GM12872 (cell line): ENCODE results near the gene CORIN.

Experiments used
- TF ChIP-seq, protein P1 (sequence below): IDR thresholded peaks from 3 replicates; pipeline ENCODE4 v1.5.1; 2011; ENCODE audit warnings: low read depth, mild to moderate bottlenecking, low read length, moderate library complexity; ENCODE audit not compliant: insufficient read depth

Gene CORIN

DNA sequence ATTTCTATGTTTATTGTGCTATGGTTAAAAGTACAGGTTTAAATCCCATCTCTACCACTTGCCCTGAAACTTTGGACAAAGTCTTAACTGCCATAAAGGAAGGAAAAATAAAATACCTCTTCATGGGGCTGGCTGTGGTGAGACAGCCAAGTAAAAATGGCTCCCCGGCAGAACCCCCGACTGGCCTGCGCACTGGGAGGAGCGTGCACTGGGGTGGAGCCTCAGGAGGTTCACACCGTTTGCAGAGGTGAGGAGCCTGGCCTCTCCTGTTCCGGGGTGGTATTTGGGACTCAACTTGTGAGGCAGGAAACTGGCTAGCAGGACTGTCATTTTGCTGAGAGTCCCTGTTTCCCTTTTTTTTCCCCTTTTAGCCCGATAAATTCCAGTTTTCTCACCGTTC is 47.8 kb downstream of the CORIN start:
- TF ChIP-seq, protein P1, sequence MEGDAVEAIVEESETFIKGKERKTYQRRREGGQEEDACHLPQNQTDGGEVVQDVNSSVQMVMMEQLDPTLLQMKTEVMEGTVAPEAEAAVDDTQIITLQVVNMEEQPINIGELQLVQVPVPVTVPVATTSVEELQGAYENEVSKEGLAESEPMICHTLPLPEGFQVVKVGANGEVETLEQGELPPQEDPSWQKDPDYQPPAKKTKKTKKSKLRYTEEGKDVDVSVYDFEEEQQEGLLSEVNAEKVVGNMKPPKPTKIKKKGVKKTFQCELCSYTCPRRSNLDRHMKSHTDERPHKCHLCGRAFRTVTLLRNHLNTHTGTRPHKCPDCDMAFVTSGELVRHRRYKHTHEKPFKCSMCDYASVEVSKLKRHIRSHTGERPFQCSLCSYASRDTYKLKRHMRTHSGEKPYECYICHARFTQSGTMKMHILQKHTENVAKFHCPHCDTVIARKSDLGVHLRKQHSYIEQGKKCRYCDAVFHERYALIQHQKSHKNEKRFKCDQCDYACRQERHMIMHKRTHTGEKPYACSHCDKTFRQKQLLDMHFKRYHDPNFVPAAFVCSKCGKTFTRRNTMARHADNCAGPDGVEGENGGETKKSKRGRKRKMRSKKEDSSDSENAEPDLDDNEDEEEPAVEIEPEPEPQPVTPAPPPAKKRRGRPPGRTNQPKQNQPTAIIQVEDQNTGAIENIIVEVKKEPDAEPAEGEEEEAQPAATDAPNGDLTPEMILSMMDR = no peak

DNA sequence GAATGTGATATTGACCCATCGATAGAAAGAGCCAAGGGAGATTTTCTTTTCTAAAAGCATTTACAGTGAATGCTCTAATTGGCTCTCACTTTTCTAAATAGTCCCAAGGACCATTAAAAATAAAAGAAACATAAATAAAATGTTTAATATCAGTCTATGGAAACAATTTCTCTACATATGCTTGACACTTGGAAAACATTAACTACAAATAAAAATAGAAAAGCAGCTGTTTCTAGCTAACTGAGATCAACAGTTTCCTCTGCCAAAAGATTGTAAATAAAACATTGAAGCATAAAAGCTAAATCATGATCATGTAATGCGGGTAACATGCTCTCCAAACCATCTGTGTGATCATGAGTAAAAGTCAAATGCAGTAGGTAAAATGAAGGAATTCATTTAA is 49.7 kb downstream of the CORIN start:
- TF ChIP-seq, protein P1 = no peak

DNA sequence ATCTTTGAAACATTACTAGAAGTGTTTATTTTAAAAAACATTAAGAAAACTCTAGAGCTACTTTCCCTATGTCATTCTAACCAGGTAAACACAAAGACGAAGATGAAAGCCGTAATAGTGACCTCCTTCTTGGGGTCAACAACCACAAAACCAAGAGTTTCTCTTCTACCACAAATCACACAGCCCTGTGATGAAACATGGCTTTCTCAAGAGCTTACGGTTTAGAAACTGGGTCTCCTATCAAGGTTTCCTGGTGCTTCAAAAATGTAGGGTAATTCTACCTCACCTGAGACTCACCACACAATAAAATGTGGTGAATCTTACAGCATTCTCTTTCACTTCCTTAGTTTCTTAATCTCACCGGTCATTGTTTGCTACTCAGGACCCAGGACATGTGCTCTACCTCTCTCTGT is 50.9 kb downstream of the CORIN start:
- TF ChIP-seq, protein P1 = no peak

DNA sequence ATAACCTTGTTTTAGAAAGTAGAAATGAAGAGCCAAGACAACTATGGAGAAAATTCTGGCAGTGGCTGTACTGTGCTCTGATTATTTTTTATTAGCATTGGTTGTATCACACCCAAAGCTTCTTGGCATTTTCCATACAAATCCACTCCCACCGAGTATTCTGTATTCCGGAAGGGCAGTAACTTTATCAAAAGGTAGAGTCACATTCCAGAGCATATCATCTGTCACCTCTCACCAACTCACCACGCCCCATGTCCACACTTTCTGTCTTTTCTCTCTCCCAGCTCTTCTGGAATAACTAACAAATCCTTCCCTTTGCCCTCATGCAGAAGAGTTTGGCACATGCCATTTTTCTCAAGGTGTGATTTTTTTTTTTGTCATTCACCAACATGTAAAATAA is 52.7 kb downstream of the CORIN start:
- TF ChIP-seq, protein P1 = no peak

DNA sequence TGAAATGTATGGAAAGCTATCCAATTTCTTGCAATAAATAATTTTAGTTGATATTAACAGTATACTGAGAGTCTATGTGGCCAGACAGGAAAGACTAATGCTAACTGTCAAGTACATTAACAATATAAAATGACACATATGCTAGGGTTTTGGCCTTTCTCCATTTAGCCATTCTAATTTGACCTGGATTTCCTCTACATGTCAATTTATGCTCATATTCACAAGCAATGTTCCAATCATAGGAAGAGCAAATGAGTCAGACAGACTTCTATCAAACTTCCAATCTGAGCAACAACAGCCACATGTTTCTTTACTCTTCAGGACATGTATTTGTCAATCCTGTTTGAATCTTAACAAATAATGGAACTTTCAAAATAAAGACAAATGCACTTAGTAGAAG is 53.6 kb downstream of the CORIN start:
- TF ChIP-seq, protein P1 = no peak

DNA sequence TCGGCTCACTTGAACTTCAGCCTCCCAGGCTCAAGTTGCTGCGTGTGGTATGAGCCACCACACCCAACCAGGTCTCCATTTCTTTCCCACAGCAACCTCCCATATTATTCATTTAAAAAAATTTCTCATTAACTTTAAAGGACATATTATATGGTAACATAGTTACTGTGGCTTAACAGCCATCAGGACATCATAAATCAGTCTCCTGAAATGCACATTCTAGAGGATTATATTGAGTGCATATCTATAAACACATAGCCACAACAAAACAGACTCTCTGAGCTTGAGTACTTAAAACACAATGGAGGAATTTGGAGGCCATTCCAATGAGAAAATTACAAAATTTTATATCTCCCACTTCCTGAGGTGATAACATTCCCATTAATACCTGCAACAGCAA is 61.5 kb downstream of the CORIN start:
- TF ChIP-seq, protein P1 = no peak

DNA sequence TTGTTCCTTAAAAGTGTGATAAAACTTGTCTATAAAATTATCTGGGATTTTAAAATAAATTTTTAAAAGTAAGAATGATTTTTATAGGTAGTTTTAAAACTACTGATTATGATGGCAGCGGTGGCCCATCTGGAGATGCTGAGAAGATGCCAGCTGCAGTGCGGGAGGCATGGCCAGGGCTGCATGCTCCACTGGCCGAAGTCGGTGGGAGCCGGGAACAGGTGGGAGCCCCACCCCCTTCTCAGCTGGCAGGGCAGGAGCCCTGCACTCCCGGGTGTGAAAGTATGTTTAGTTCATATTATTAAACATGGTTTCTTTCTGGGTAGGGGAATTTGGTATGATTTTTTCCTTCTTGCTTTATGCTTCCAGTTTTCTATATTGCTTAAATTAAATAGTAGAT is 63.8 kb downstream of the CORIN start:
- TF ChIP-seq, protein P1 = no peak

DNA sequence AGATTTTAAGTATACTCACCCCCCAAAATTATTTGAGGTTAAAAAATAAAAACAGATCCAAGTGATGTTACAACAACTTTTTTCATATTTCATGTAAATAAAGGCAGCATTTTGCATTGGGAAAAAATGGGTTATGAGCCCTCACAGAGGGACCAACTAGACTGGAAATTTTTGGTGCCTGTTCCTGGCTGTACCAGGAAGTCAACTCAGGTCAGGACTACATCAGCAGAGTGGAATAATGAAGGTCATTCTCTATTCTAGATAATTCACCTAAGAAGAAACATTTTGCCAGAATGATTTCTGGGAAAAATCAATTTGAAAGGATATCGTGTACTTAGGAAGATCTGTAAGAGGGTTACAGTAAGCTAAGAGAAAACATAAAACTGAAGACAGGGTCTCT is 66.8 kb downstream of the CORIN start:
- TF ChIP-seq, protein P1 = no peak
